Lower lobe of right lung (tissue), 2 donors: Measurements from ENCODE around the gene KIAA2012. TPM values are rescaled to one million over a fixed set of nuclear protein-coding genes. Genes with fewer than 3 reads are reported as not detected.

Experiments used
- ATAC-seq, 2 donors: fragments of 200-7000 bp; cut with Tn5 transposase; one replicate each; pipeline ENCODE4 v1.9.1; 2020 to 2022; ENCODE audit warnings: mild to moderate bottlenecking in 2 of 2, moderate library complexity in 2 of 2
- DNase-seq: peaks from one replicate; pipeline ENCODE4 v3.0.0-alpha.2; 2020
- H3K27ac ChIP-seq: fragments of 200-600 bp; one replicate; pipeline ENCODE4 v1.8.0; 2022
- H3K27me3 ChIP-seq: fragments of 200-600 bp; one replicate; pipeline ENCODE4 v1.8.0; 2022; ENCODE audit warnings: low read depth
- H3K36me3 ChIP-seq: fragments of 200-600 bp; one replicate; pipeline ENCODE4 v1.8.0; 2022; ENCODE audit warnings: mild to moderate bottlenecking
- H3K4me1 ChIP-seq: fragments of 200-600 bp; one replicate; pipeline ENCODE4 v1.8.0; 2022
- H3K4me3 ChIP-seq: fragments of 200-600 bp; one replicate; pipeline ENCODE4 v1.8.0; 2022; ENCODE audit warnings: mild to moderate bottlenecking
- H3K9me3 ChIP-seq: fragments of 200-600 bp; one replicate; pipeline ENCODE4 v1.8.0; 2022
- intact Hi-C: fragments of 100-400 bp; cut with DNase I; formaldehyde crosslinking; loops from one replicate; pipeline ENCODE4 v1.11.0; 2022
- total RNA-seq: library from RNA; stranded (reverse); fragmentation: NEBNext Ultra II Directional; extraction: Animal tissue kit (Norgen Biotek cat#: 25700); gene quantifications from one replicate; pipeline ENCODE4 v1.2.1, GENCODE V29; 2021
- TF ChIP-seq, protein P1 (sequence below): fragments of 200-600 bp; IDR thresholded peaks from one replicate; pipeline ENCODE4 v1.8.0; 2022; ENCODE audit warnings: antibody characterized with exemption, mild to moderate bottlenecking
- donor health status: DM: no; HTN: yes; CAD: no; lungs with severe emphysema.

The KIAA2012 gene
- total RNA-seq, 1 donor from 2014 or later, result 2.8 TPM

DNA sequence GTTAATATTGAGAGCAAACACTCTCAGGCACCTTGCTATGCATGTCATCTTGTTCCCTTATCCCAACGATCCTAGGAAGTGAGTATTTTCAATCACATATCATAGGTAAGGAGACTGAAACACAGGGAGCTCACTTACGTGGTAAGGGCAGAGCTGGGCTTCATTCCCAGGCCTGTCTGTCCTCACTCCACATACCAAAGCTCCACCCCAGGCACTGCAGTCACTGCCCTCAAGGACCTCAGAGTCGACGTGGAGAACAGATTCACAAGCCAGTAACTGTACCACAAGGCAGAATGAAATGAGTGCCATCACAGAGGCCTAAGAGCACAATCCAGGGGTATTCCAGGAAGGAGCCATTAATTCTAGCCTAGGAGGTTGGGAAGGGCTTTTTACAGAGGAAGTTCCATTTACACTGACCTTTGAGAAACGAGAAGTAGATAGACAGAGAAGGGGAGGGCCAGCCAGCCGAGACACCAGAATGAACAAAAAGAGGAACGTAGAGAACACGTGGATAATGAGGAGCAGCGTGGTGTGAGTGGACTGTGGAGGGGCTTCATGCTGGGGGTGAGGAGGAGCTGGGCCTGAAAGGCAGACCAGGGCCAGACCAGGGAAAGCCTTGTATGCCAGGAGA, 48.6 kb downstream of the KIAA2012 start:
- H3K9me3 ChIP-seq, result no peaks in the 10 kb centered on the region
- peaks cover 9% of the 10 kb centered on the region for H3K4me1 ChIP-seq
- TF ChIP-seq, protein P1, sequence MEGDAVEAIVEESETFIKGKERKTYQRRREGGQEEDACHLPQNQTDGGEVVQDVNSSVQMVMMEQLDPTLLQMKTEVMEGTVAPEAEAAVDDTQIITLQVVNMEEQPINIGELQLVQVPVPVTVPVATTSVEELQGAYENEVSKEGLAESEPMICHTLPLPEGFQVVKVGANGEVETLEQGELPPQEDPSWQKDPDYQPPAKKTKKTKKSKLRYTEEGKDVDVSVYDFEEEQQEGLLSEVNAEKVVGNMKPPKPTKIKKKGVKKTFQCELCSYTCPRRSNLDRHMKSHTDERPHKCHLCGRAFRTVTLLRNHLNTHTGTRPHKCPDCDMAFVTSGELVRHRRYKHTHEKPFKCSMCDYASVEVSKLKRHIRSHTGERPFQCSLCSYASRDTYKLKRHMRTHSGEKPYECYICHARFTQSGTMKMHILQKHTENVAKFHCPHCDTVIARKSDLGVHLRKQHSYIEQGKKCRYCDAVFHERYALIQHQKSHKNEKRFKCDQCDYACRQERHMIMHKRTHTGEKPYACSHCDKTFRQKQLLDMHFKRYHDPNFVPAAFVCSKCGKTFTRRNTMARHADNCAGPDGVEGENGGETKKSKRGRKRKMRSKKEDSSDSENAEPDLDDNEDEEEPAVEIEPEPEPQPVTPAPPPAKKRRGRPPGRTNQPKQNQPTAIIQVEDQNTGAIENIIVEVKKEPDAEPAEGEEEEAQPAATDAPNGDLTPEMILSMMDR, result no peak
- no peak overlapping the region for H3K4me3 ChIP-seq
- no peak overlapping the region for H3K27ac ChIP-seq
- ATAC-seq, result peak; percentile 75 to 83
- intact Hi-C loops, result no loop called here
- no peaks in the 10 kb centered on the region for H3K36me3 ChIP-seq
- peak; percentile 59 for DNase-seq
- no peaks in the 10 kb centered on the region for H3K27me3 ChIP-seq

DNA sequence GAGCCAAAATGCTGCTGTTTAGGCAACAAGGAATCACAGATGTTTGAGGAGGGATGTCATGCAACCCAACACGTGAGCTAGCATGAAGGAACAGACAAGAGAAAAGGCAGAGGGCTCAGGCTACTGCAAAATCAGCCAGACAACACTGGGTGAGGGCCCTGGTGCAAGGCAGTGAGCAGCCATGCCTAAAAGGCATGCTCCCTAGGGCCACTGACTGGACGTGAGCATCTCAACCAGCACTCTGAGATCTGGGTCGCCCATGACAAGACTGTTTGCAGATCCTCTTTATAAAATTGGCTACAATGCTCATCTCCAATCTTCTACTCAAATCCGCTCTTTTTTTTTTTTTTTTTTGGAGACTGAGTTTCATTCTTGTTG, 49.1 kb downstream of the KIAA2012 start:
- Histone ChIP-seq H3K27ac (no peak overlapping the region), H3K4me1 (peaks cover 9% of the 10 kb centered on the region), H3K9me3 (no peaks in the 10 kb centered on the region), H3K27me3 (no peaks in the 10 kb centered on the region), H3K36me3 (no peaks in the 10 kb centered on the region), H3K4me3 (no peak overlapping the region)
- DNase-seq (no peak), ATAC-seq (peak; percentile 21 to 41)
- intact Hi-C loops, result no loop called here
- TF ChIP-seq, protein P1, result no peak

DNA sequence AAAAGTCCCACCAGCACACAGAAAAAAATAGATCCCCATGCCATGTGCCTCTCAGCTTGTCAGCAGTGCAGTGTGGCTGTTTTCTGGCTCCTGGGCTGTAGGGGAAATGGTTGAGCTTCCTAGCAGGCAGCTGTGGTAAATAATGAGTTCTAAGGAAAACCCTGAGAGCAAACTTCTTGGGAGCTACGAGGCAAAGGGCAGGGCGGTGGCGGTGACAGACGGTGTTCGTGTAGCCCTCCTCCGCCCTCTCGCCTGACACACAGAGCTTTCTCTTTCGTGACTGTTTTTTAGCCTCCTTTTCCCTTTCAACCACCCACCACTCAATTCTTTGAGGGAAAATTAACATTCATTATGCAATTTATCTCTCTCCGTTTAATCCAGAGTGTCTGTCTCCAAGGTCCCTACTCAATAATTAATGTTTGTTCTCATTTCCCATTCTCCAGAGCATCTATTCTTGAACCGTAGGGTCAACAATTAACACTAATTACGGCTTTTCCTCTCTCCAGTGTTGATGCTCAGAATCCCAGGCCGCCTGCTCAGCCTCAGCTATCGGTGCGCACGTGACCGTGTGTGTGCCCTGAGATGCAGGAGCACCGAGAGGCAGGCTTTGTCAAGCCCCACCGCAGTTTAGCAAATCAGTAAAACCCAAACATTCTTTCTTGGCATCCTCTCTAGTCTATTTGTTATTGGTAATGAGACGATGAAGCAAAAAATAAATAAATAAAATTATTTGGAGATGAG, 50.1 kb downstream of the KIAA2012 start:
- H3K27ac ChIP-seq, result no peak overlapping the region
- no peak overlapping the region for H3K4me3 ChIP-seq
- intact Hi-C loops, result no loop called here
- peaks cover 9% of the 10 kb centered on the region for H3K4me1 ChIP-seq
- TF ChIP-seq, protein P1, result no peak
- no peaks in the 10 kb centered on the region for H3K36me3 ChIP-seq
- H3K9me3 ChIP-seq, result no peaks in the 10 kb centered on the region
- DNase-seq, result no peak
- no peaks in the 10 kb centered on the region for H3K27me3 ChIP-seq
- no peak for ATAC-seq

DNA sequence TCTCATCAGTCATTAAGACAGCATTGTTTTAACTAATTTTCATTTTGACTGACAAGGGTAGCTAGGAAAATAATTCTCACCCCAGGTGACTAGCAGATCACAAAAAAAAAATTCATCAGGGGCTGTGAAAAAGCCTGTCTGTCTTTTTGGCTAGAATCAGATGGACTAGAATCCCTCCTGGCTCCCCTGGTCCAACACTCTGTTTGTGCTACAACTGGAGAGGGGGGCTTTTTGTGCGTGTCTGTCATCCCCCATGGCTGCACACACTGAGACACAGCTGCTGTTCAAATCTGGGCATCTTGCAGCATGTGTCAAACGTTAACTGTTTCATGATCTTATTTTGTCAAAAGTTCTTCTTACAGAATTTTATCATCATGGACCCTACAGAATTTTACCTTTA, 51.2 kb downstream of the KIAA2012 start:
- DNase-seq (no peak), ATAC-seq (no peak)
- H3K4me3 ChIP-seq, result no peak overlapping the region
- no peaks in the 10 kb centered on the region for H3K9me3 ChIP-seq
- peaks cover 9% of the 10 kb centered on the region for H3K4me1 ChIP-seq
- no peak overlapping the region for H3K27ac ChIP-seq
- intact Hi-C loops, result no loop called here
- TF ChIP-seq, protein P1, result no peak
- H3K36me3 ChIP-seq, result no peaks in the 10 kb centered on the region
- no peaks in the 10 kb centered on the region for H3K27me3 ChIP-seq

DNA sequence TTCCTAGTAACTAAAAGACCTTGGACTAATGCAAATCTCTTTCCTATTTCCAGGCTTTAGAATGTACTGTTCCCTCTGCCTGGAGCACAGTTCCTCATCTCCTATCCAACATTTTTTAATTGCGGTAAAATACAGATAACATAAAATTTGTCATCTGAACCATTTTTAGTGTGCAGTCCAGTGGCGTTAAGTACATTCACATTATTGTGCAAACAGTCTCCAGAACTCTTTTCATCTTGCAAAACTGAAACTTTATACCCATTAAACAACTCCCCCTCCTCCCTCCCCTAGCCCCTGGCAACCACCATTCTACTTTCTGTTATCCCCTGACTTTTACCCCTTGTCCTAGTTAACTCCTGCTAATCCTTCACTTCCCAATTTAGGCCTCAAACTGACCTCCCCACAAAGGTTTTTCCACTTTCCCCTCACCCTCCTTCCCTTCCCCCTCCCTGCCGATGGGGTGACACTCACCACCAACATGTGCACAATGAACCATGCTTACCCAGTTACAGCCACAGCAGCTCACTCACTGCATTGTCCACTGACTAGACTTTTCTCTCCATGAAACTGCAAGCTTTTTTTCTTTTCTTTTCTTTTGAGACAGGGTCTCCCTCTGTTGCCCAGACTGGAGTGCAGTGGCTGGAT, 54.8 kb downstream of the KIAA2012 start:
- TF ChIP-seq, protein P1, result no peak
- H3K36me3 ChIP-seq, result no peaks in the 10 kb centered on the region
- no peak overlapping the region for H3K4me3 ChIP-seq
- intact Hi-C loops, result no loop called here
- no peaks in the 10 kb centered on the region for H3K4me1 ChIP-seq
- H3K27me3 ChIP-seq, result no peaks in the 10 kb centered on the region
- H3K9me3 ChIP-seq, result no peaks in the 10 kb centered on the region
- H3K27ac ChIP-seq, result no peak overlapping the region
- ATAC-seq (no peak), DNase-seq (no peak)
